HepG2 (cell line): ENCODE results near the gene DOP1B. TPM values are rescaled to one million over a fixed set of nuclear protein-coding genes. Genes with fewer than 3 reads are reported as not detected.

Source experiments
- CREB3 ChIP-seq: sonication (generic); formaldehyde crosslinking; IDR thresholded peaks from 2 replicates; pipeline ENCODE4 v1.5.0; 2020; ENCODE audit warnings: missing genetic modification reagents
- ELF3 ChIP-seq: IDR thresholded peaks from 2 replicates; pipeline ENCODE4 v1.6.1; 2016; ENCODE audit warnings: missing genetic modification reagents, missing compliant biosample characterization
- ELF4 ChIP-seq: sonication (generic); formaldehyde crosslinking; IDR thresholded peaks from 2 replicates; pipeline ENCODE4 v1.5.0; 2020; ENCODE audit warnings: missing genetic modification reagents, mild to moderate bottlenecking, moderate library complexity, borderline replicate concordance
- FOXK1 ChIP-seq: sonication (generic); formaldehyde crosslinking; IDR thresholded peaks from 2 replicates; pipeline ENCODE4 v1.4.0; 2020; ENCODE audit warnings: low read depth, missing genetic modification reagents, borderline replicate concordance
- FOXO1 ChIP-seq: sonication (generic); formaldehyde crosslinking; IDR thresholded peaks from 2 replicates; pipeline ENCODE4 v1.4.0; 2020; ENCODE audit warnings: missing genetic modification reagents
- FOXP1 ChIP-seq, 2 experiments: fragments of 450-650 bp in 1 of 2; IDR thresholded peaks; 2 replicates each; pipeline ENCODE4 v1.6.1; 2017 to 2018; ENCODE audit warnings: antibody characterized with exemption in 1 of 2
- GABPB1 ChIP-seq: IDR thresholded peaks from 2 replicates; pipeline ENCODE4 v1.6.1; 2016; ENCODE audit warnings: mild to moderate bottlenecking, missing genetic modification reagents, moderate library complexity, missing compliant biosample characterization
- GATAD1 ChIP-seq: IDR thresholded peaks from 2 replicates; pipeline ENCODE4 v1.6.1; 2016; ENCODE audit warnings: missing genetic modification reagents, missing compliant biosample characterization
- HIVEP1 ChIP-seq: sonication (generic); formaldehyde crosslinking; IDR thresholded peaks from 2 replicates; pipeline ENCODE4 v1.4.0; 2020; ENCODE audit warnings: mild to moderate bottlenecking, missing genetic modification reagents
- MXI1 ChIP-seq: IDR thresholded peaks from 3 replicates; pipeline ENCODE4 v1.6.1; 2012; ENCODE audit warnings: low read depth, low read length, inconsistent platforms, borderline replicate concordance
- NPAS2 ChIP-seq: sonication (generic); formaldehyde crosslinking; IDR thresholded peaks from 2 replicates; pipeline ENCODE4 v1.8.0; 2022; ENCODE audit warnings: mild to moderate bottlenecking, missing genetic modification reagents, borderline replicate concordance
- PLSCR1 ChIP-seq: sonication (generic); formaldehyde crosslinking; IDR thresholded peaks from 2 replicates; pipeline ENCODE4 v1.5.0; 2020; ENCODE audit warnings: missing genetic modification reagents, mild to moderate bottlenecking, borderline replicate concordance
- POLR2AphosphoS5 ChIP-seq: IDR thresholded peaks from 2 replicates; pipeline ENCODE4 v1.6.1; 2012; ENCODE audit warnings: low read depth, low read length
- POLR2G ChIP-seq: fragments of 200-400 bp; formaldehyde crosslinking; IDR thresholded peaks from 2 replicates; pipeline ENCODE4 v1.6.1; 2018; ENCODE audit warnings: mild to moderate bottlenecking, low read depth, low read length, moderate library complexity
- PRDM4 ChIP-seq: sonication (generic); formaldehyde crosslinking; IDR thresholded peaks from 2 replicates; pipeline ENCODE4 v1.9.0; 2021; ENCODE audit warnings: missing genetic modification reagents, borderline replicate concordance
- THAP11 ChIP-seq: IDR thresholded peaks from 2 replicates; pipeline ENCODE4 v1.6.1; 2016; ENCODE audit warnings: missing biosample characterization, missing genetic modification reagents
- ZNF280D ChIP-seq: sonication (generic); formaldehyde crosslinking; IDR thresholded peaks from 2 replicates; pipeline ENCODE4 v1.5.1; 2020; ENCODE audit warnings: mild to moderate bottlenecking, missing genetic modification reagents
- ZNF431 ChIP-seq: sonication (generic); formaldehyde crosslinking; IDR thresholded peaks from 2 replicates; pipeline ENCODE4 v1.9.0; 2022; ENCODE audit warnings: missing genetic modification reagents, low read depth, mild to moderate bottlenecking, borderline replicate concordance
- polyA plus RNA-seq, 8 experiments: library from polyadenylated mRNA; depleted of rRNA in 3 of 8; stranded (reverse) in 7 of 8; unstranded in 1 of 8; fragments of >200 nt; fragmentation: Illumina TruSeq in 4 of 8; extraction: Trizol in 4 of 8; gene quantifications; 2 replicates each; pipeline versions ENCODE4 v1.2.1 to v1.2.3, GENCODE V29; 2011 to 2016; ENCODE audit warnings: low read depth in 4 of 8, missing spikeins in 1 of 8, mixed read lengths in 1 of 8; ENCODE audit not compliant: insufficient read depth in 1 of 8
- total RNA-seq, 5 experiments: library from RNA; depleted of rRNA; stranded (reverse); fragments of >200 nt; fragmentation: Illumina TruSeq; extraction: Trizol; gene quantifications; 2 replicates each; pipeline ENCODE4 v1.2.3, GENCODE V29; 2016; ENCODE audit warnings: low read depth in 1 of 5

The DOP1B gene
- total and polyA plus RNA-seq, 2 of the 13 experiments (the other 11 are each of a cell fraction or from before 2014, with no cell fraction given): 2.8 to 3.2 TPM

- TF ChIP-seq FOXP1 (IDR thresholded peaks at IDR 0.05): peak; percentile 84
- TF ChIP-seq FOXP1 (CRISPR knock-in tag; IDR thresholded peaks at IDR 0.05): peak; percentile 98
- TF ChIP-seq ELF3 (CRISPR knock-in tag): peak; percentile 13; the same call in 1 of the 2 replicates
- TF ChIP-seq POLR2AphosphoS5: peak; percentile 24; the same call in 1 of the 2 replicates
- TF ChIP-seq HIVEP1 (CRISPR knock-in tag): no peak
- peak; percentile 87 for TF ChIP-seq FOXO1 (CRISPR knock-in tag)
- TF ChIP-seq GABPB1 (CRISPR knock-in tag): peak; percentile 82
- 0 out of 2 replicates have a peak, but pooled peaks have one; percentile 2 for TF ChIP-seq ZNF280D (CRISPR knock-in tag)
- TF ChIP-seq PRDM4: no peak
- no peak for TF ChIP-seq ZNF431
- TF ChIP-seq POLR2G: 0 out of 2 replicates have a peak, but pooled peaks have one; percentile 30
- no peak for TF ChIP-seq NPAS2 (CRISPR knock-in tag)
- peak; percentile 89; the same call in 1 of the 2 replicates for TF ChIP-seq FOXK1
- TF ChIP-seq THAP11 (CRISPR knock-in tag): 0 out of 2 replicates have a peak, but pooled peaks have one; percentile 29
- no peak for TF ChIP-seq CREB3
- TF ChIP-seq PLSCR1: no peak
- TF ChIP-seq GATAD1 (CRISPR knock-in tag): peak; percentile 44; the same call in 1 of the 2 replicates
- peak; percentile 18; the same call in 1 of the 3 replicates for TF ChIP-seq MXI1
- no peak for TF ChIP-seq ELF4 (CRISPR knock-in tag)
These were observed 42.8 kb upstream of the DOP1B start (continued) for GRCh38 chr21:36113647-36114428.
